Endothelial cell of umbilical vein (primary cell): ENCODE data around the gene HS6ST2. TPM values are rescaled to one million over a fixed set of nuclear protein-coding genes. Genes with fewer than 3 reads are reported as not detected.

Experiments
- BruUV-seq: library from RNA; stranded (reverse); fragments of 400-500 nt; replicated peaks from 2 replicates; lab custom pipeline; 2021; lab: Mats Ljungman, UMichigan
- CTCF ChIA-PET: fragments of 300-600, 350-600 bp; sonication (Branson Sonifier 250); formaldehyde crosslinking; loops from one replicate; lab custom pipeline; 2021; ENCODE audit warnings: antibody characterized with exemption, inconsistent platforms; lab: Charles Lee
- POLR2A ChIA-PET: fragments of 300-600, 350-600 bp; sonication (Branson Sonifier 250); formaldehyde crosslinking; loops from one replicate; lab custom pipeline; 2021; ENCODE audit warnings: antibody characterized with exemption, inconsistent platforms; lab: Charles Lee
- DNase-seq: peaks from one replicate; pipeline ENCODE4 v3.0.0-alpha.2; 2011; ENCODE audit warnings: low read depth, low spot score
- FAIRE-seq: peaks from 2 replicates; lab custom pipeline; 2011; peaks lifted over from hg19 to GRCh38; lab: Jason Lieb, UNC
- H2AFZ ChIP-seq: 2 replicates; pipeline ENCODE4 v1.6.0; 2012; ENCODE audit warnings: low read depth, low read length, control low read depth, inconsistent platforms
- H3K27ac ChIP-seq: 2 replicates; pipeline ENCODE4 v1.5.1; 2011; ENCODE audit warnings: low read depth, mild to moderate bottlenecking, control low read depth, low read length, moderate library complexity; ENCODE audit not compliant: insufficient read depth
- H3K27me3 ChIP-seq, 2 experiments: 2 replicates each; pipeline versions ENCODE4 v1.6.0 to v1.6.1; 2011; ENCODE audit warnings: low read length in 2 of 2, mixed read lengths in 1 of 2; ENCODE audit not compliant: control insufficient read depth in 2 of 2, insufficient read depth in 2 of 2
- H3K36me3 ChIP-seq, 2 experiments: 2 replicates in 1 of 2; 3 replicates in 1 of 2; pipeline ENCODE4 v1.5.1; 2011; ENCODE audit warnings: low read length in 2 of 2, mild to moderate bottlenecking in 1 of 2, moderate library complexity in 1 of 2; ENCODE audit not compliant: control insufficient read depth in 2 of 2, insufficient read depth in 2 of 2; ENCODE audit errors: extremely low read depth in 1 of 2
- H3K4me1 ChIP-seq: 3 replicates; pipeline ENCODE4 v1.5.1; 2011; ENCODE audit warnings: mild to moderate bottlenecking, low read length; ENCODE audit not compliant: control insufficient read depth, insufficient read depth; ENCODE audit errors: extremely low read depth
- H3K4me2 ChIP-seq: 2 replicates; pipeline ENCODE4 v1.6.1; 2011; ENCODE audit warnings: low read length, control low read depth, mixed read lengths; ENCODE audit not compliant: insufficient read depth
- H3K4me3 ChIP-seq, 3 experiments: fragments of 200-600 bp in 1 of 3; sonication (generic), shearing (Covaris generic) in 1 of 3; replicated peaks in 1 of 3; 2 replicates each; pipeline ENCODE4 v1.5.1; 2011 to 2016; ENCODE audit warnings: control low read depth in 3 of 3, low read length in 3 of 3, mild to moderate bottlenecking in 2 of 3, inconsistent platforms in 1 of 3, low read depth in 1 of 3, moderate library complexity in 1 of 3; ENCODE audit not compliant: insufficient read depth in 1 of 3
- H3K79me2 ChIP-seq: 2 replicates; pipeline ENCODE4 v1.6.0; 2012; ENCODE audit warnings: low read length, inconsistent platforms; ENCODE audit not compliant: control insufficient read depth, insufficient read depth
- H3K9ac ChIP-seq: replicated peaks from 2 replicates; pipeline ENCODE3; 2011; ENCODE audit warnings: low read length, control low read depth; ENCODE audit not compliant: insufficient read depth; ENCODE audit errors: extremely low read depth
- H3K9me1 ChIP-seq: replicated peaks from 3 replicates; pipeline ENCODE4 v1.6.0; 2011; ENCODE audit warnings: mild to moderate bottlenecking, low read length; ENCODE audit not compliant: control insufficient read depth, insufficient read depth; ENCODE audit errors: extremely low read depth
- H3K9me3 ChIP-seq: replicated peaks from 2 replicates; pipeline ENCODE4 v1.5.1; 2012; ENCODE audit warnings: low read length, inconsistent platforms; ENCODE audit not compliant: control insufficient read depth, insufficient read depth
- H4K20me1 ChIP-seq: replicated peaks from 2 replicates; pipeline ENCODE3; 2011; ENCODE audit warnings: mild to moderate bottlenecking, low read length; ENCODE audit not compliant: control insufficient read depth, insufficient read depth; ENCODE audit errors: extremely low read depth
- CTCF ChIP-seq, 2 donors: IDR thresholded peaks; 1 replicate in 1 of 2; 2 replicates in 1 of 2; pipeline ENCODE4 v1.5.1; 2011; ENCODE audit warnings: low read length in 2 of 2, mild to moderate bottlenecking in 2 of 2, moderate library complexity in 2 of 2, control low read depth in 1 of 2, inconsistent platforms in 1 of 2, low read depth in 1 of 2; ENCODE audit not compliant: insufficient read depth in 1 of 2; ENCODE audit errors: extremely low read depth in 1 of 2
- EZH2 ChIP-seq: IDR thresholded peaks from 2 replicates; pipeline ENCODE4 v1.6.1; 2012; ENCODE audit warnings: borderline replicate concordance, low read depth, mild to moderate bottlenecking, moderate library complexity, low read length, inconsistent platforms; ENCODE audit not compliant: severe bottlenecking
- FOS ChIP-seq: IDR thresholded peaks from 2 replicates; pipeline ENCODE4 v1.6.1; 2011; ENCODE audit warnings: mild to moderate bottlenecking, low read length, moderate library complexity, borderline replicate concordance; ENCODE audit not compliant: insufficient read depth
- JUN ChIP-seq: IDR thresholded peaks from 2 replicates; pipeline ENCODE4 v1.6.1; 2011; ENCODE audit warnings: borderline replicate concordance, low read depth; ENCODE audit not compliant: insufficient read length, insufficient read depth
- MAX ChIP-seq: IDR thresholded peaks from 2 replicates; pipeline ENCODE4 v1.6.1; 2011; ENCODE audit not compliant: insufficient read depth, insufficient read length
- POLR2AphosphoS5 ChIP-seq: IDR thresholded peaks from 2 replicates; pipeline ENCODE4 v1.6.1; 2012; ENCODE audit warnings: low read depth, mild to moderate bottlenecking, control low read depth, low read length, moderate library complexity; ENCODE audit not compliant: insufficient read depth
- dilution Hi-C: fragments of 300-500 bp; cut with MboI; formaldehyde crosslinking; loops from one replicate; pipeline ENCODE4 v1.15.0; 2019; ENCODE audit warnings: low sequenced_read_pairs; ENCODE audit not compliant: extremely low pct_ligation_motif_present
- intact Hi-C: fragments of 100-400 bp; cut with micrococcal nuclease; formaldehyde crosslinking; loops from one replicate; pipeline ENCODE4 v1.10.0; 2022
- polyA plus RNA-seq, 4 experiments: library from polyadenylated mRNA; depleted of rRNA in 3 of 4; stranded (reverse) in 3 of 4; unstranded in 1 of 4; fragments of >200 nt; gene quantifications; 2 replicates each; pipeline versions ENCODE4 v1.2.1 to v1.2.3, GENCODE V29; 2011 to 2012; ENCODE audit warnings: missing spikeins in 1 of 4
- total RNA-seq: library from RNA; stranded (reverse); gene quantifications from 2 replicates; pipeline ENCODE4 v1.2.3, GENCODE V29; 2021

The HS6ST2 gene
- total and polyA plus RNA-seq, 2 donors (not counting 3 experiments of a cell fraction or from before 2014, with no cell fraction given) = 0.49 to 0.84 TPM

- dilution Hi-C loops (no loop called here), intact Hi-C loops (no loop called here)
- TF ChIP-seq MAX (no peak), POLR2AphosphoS5 (no peak), CTCF (IDR thresholded peaks at IDR 0.05; ENCODE audit: extremely low read depth in 1 of 2, insufficient read depth in 1 of 2, low read depth in 1 of 2, low read length in 2 of 2) (no peak), JUN (no peak), FOS (no peak), EZH2 (no peak)
- no peak overlapping the region for H3K9ac ChIP-seq
- H3K79me2 ChIP-seq = no peaks in the 10 kb centered on the region
- CTCF ChIA-PET = no interaction called here
- H2AFZ ChIP-seq = no peak overlapping the region
- POLR2A ChIA-PET = no interaction called here
- no peaks in the 10 kb centered on the region for H3K9me3 ChIP-seq
- FAIRE-seq (no peak), DNase-seq (no peak)
- no peaks in the 10 kb centered on the region for H3K36me3 ChIP-seq
- H3K4me3 ChIP-seq = no peak overlapping the region
- no peak overlapping the region for H3K4me2 ChIP-seq
- H3K27ac ChIP-seq = no peak overlapping the region
- no peaks in the 10 kb centered on the region for H3K9me1 ChIP-seq
- H3K27me3 ChIP-seq = no peaks in the 10 kb centered on the region
- BruUV-seq = no TSS peak
- H3K4me1 ChIP-seq = no peaks in the 10 kb centered on the region
- no peaks in the 10 kb centered on the region for H4K20me1 ChIP-seq
These were observed 226.2 kb downstream of the HS6ST2 start for GRCh38 chrX:132732236-132732635.
